CD14-positive monocyte (primary cell): ENCODE results near the gene UVRAG. TPM values are rescaled to one million over a fixed set of nuclear protein-coding genes. Genes with fewer than 3 reads are reported as not detected.

ENCODE experiments used
- DNase-seq, 3 donors: peaks; one replicate each; pipeline ENCODE4 v3.0.0-alpha.2; 2011 to 2022
- H2AFZ ChIP-seq: 2 replicates; pipeline ENCODE4 v1.6.0; 2012; ENCODE audit warnings: mild to moderate bottlenecking, low read depth, low read length, inconsistent platforms; ENCODE audit not compliant: insufficient read depth, poor library complexity, severe bottlenecking
- H3K27ac ChIP-seq, 2 donors: 1 replicate in 1 of 2; 2 replicates in 1 of 2; pipeline ENCODE4 v1.5.1; 2012 to 2013; ENCODE audit warnings: low read length in 2 of 2, control low read depth in 1 of 2, inconsistent platforms in 1 of 2, low read depth in 1 of 2, mild to moderate bottlenecking in 1 of 2
- H3K27me3 ChIP-seq, 2 donors: one replicate each; pipeline versions ENCODE4 v1.6.0 to v1.6.1; 2011 to 2013; ENCODE audit warnings: low read length in 2 of 2; ENCODE audit not compliant: control insufficient read depth in 2 of 2, insufficient read depth in 2 of 2
- H3K36me3 ChIP-seq, 2 donors: replicated peaks in 1 of 2; 1 replicate in 1 of 2; 2 replicates in 1 of 2; pipeline versions ENCODE4 v1.5.1 to v1.6.1; 2012 to 2013; ENCODE audit warnings: low read length in 2 of 2, control low read depth in 1 of 2, inconsistent platforms in 1 of 2, mild to moderate bottlenecking in 1 of 2; ENCODE audit not compliant: insufficient read depth in 2 of 2, control insufficient read depth in 1 of 2
- H3K4me1 ChIP-seq, 2 donors: 1 replicate in 1 of 2; 2 replicates in 1 of 2; pipeline versions ENCODE4 v1.5.1 to v1.6.1; 2012 to 2013; ENCODE audit warnings: low read length in 2 of 2, control low read depth in 1 of 2, inconsistent platforms in 1 of 2, mild to moderate bottlenecking in 1 of 2, moderate library complexity in 1 of 2; ENCODE audit not compliant: insufficient read depth in 2 of 2, control insufficient read depth in 1 of 2
- H3K4me2 ChIP-seq: replicated peaks from 2 replicates; pipeline ENCODE3; 2012; ENCODE audit warnings: low read length, moderate library complexity, mild to moderate bottlenecking; ENCODE audit not compliant: poor library complexity, severe bottlenecking; ENCODE audit errors: extremely low read depth
- H3K4me3 ChIP-seq, 3 experiments: fragments of 200-600 bp in 1 of 3; sonication (generic) in 1 of 3; replicated peaks in 1 of 3; 1 replicate in 2 of 3; 2 replicates in 1 of 3; pipeline ENCODE4 v1.5.1; 2011 to 2013; ENCODE audit warnings: low read length in 3 of 3, mild to moderate bottlenecking in 3 of 3, control low read depth in 2 of 3, low read depth in 2 of 3, inconsistent platforms in 1 of 3, moderate library complexity in 1 of 3
- H3K79me2 ChIP-seq: 2 replicates; pipeline ENCODE4 v1.6.0; 2012; ENCODE audit warnings: mild to moderate bottlenecking, control low read depth, inconsistent platforms, low read length, moderate library complexity; ENCODE audit not compliant: insufficient read depth
- H3K9ac ChIP-seq: 2 replicates; pipeline ENCODE4 v1.6.0; 2017; ENCODE audit warnings: low read length, mild to moderate bottlenecking; ENCODE audit not compliant: insufficient read depth, poor library complexity, severe bottlenecking
- H3K9me3 ChIP-seq, 2 donors: replicated peaks in 1 of 2; 1 replicate in 1 of 2; 2 replicates in 1 of 2; pipeline versions ENCODE4 v1.5.1 to v1.6.1; 2012 to 2013; ENCODE audit warnings: low read length in 2 of 2, control low read depth in 1 of 2; ENCODE audit not compliant: control insufficient read depth in 1 of 2, insufficient read depth in 1 of 2
- H4K20me1 ChIP-seq: 2 replicates; pipeline ENCODE4 v1.6.0; 2012; ENCODE audit warnings: mild to moderate bottlenecking, low read length, control low read depth, moderate library complexity; ENCODE audit not compliant: insufficient read depth
- H3K27ac Mint-ChIP-seq, 7 donors: one replicate each; pipeline ENCODE4 v1.8.0; 2020; ENCODE audit warnings: mild to moderate bottlenecking in 7 of 7, mixed read lengths in 7 of 7, moderate library complexity in 6 of 7, inconsistent platforms in 2 of 7
- H3K27me3 Mint-ChIP-seq, 3 donors: one replicate each; pipeline ENCODE4 v1.8.0; 2021 to 2022; ENCODE audit warnings: low read depth in 3 of 3, mild to moderate bottlenecking in 3 of 3, mixed read lengths in 3 of 3, moderate library complexity in 3 of 3, inconsistent platforms in 1 of 3
- H3K36me3 Mint-ChIP-seq, 2 donors: one replicate each; pipeline ENCODE4 v1.8.0; 2020; ENCODE audit warnings: mixed read lengths in 2 of 2, inconsistent platforms in 1 of 2, mild to moderate bottlenecking in 1 of 2
- H3K4me1 Mint-ChIP-seq: one replicate; pipeline ENCODE4 v1.8.0; 2020; ENCODE audit warnings: mild to moderate bottlenecking, mixed read lengths
- H3K4me3 Mint-ChIP-seq, 2 donors: one replicate each; pipeline ENCODE4 v1.8.0; 2020; ENCODE audit warnings: mild to moderate bottlenecking in 2 of 2, mixed read lengths in 2 of 2, moderate library complexity in 1 of 2
- H3K9me3 Mint-ChIP-seq, 7 donors: one replicate each; pipeline ENCODE4 v1.8.0; 2020 to 2022; ENCODE audit warnings: mixed read lengths in 7 of 7, mild to moderate bottlenecking in 6 of 7, moderate library complexity in 6 of 7, inconsistent platforms in 2 of 7
- CTCF ChIP-seq: fragments of 200-600 bp; IDR thresholded peaks from one replicate; pipeline ENCODE4 v1.8.0; 2022; ENCODE audit warnings: antibody characterized with exemption, mild to moderate bottlenecking
- WGBS: methylation state at CpG from one replicate; pipeline ENCODE4 v1.1.5; 2013; ENCODE audit warnings: missing lambda C conversion rate; ENCODE audit not compliant: insufficient coverage; 5-methylcytosine and 5-hydroxymethylcytosine counted together
- intact Hi-C, 2 donors: fragments of 100-400 bp; cut with micrococcal nuclease; formaldehyde crosslinking; loops; one replicate each; pipeline versions ENCODE4 v1.15.0 to v1.15.1; 2023
- polyA plus RNA-seq, 3 donors: library from polyadenylated mRNA; depleted of rRNA in 1 of 3; unstranded in 2 of 3; stranded (reverse) in 1 of 3; fragments of 300-500 nt in 2 of 3; fragments of >200 nt in 1 of 3; fragmentation: Illumina TruSeq in 2 of 3; gene quantifications; 1 replicate in 2 of 3; 2 replicates in 1 of 3; pipeline ENCODE4 v1.2.3, GENCODE V29; 2012 to 2021

UVRAG gene
- polyA plus RNA-seq, 3 donors, result 13.7 to 20.5 (median 20.0) TPM

GRCh38 chr11:75939516-75939915, 124.5 kb downstream of the UVRAG start:
- Mint-ChIP-seq H3K4me1 (peaks cover 24% of the 10 kb centered on the region), H3K9me3 (no peaks in the 10 kb centered on the region), H3K36me3 (peaks cover 0 to 7% of the 10 kb centered on the region in 2 donors), H3K4me3 (no peak overlapping the region), H3K27me3 (no peaks in the 10 kb centered on the region), H3K27ac (peak overlapping the region in 2 of 7 donors; percentile 35 to 59)
- Histone ChIP-seq H2AFZ (no peak overlapping the region), H3K79me2 (peaks cover 75% of the 10 kb centered on the region), H3K4me2 (peak overlapping the region; percentile 20), H3K9me3 (no peaks in the 10 kb centered on the region), H3K27ac (peak overlapping the region in 1 of 2 donors; percentile 69), H3K27me3 (no peaks in the 10 kb centered on the region), H3K36me3 (peaks cover 0 to 4% of the 10 kb centered on the region in 2 donors), H3K4me1 (peaks cover 27 to 33% of the 10 kb centered on the region in 2 donors), H3K4me3 (no peak overlapping the region), H4K20me1 (peaks cover 94% of the 10 kb centered on the region), H3K9ac (no peak overlapping the region)
- intact Hi-C loops, result no loop called here
- TF ChIP-seq CTCF, result no peak
- no CpG with 5 or more reads among the region's 1 CpG for WGBS
- no peak for DNase-seq

GRCh38 chr11:75939992-75940391, 125.0 kb downstream of the UVRAG start:
- Histone ChIP-seq H3K27ac (peak overlapping the region in 1 of 2 donors; percentile 69), H3K79me2 (peaks cover 78% of the 10 kb centered on the region), H3K9me3 (no peaks in the 10 kb centered on the region), H3K4me3 (peak overlapping the region in 1 of 3 experiments; percentile 2), H3K27me3 (no peaks in the 10 kb centered on the region), H3K36me3 (peaks cover 0 to 4% of the 10 kb centered on the region in 2 donors), H4K20me1 (peaks cover 94% of the 10 kb centered on the region), H2AFZ (no peak overlapping the region), H3K4me1 (peaks cover 27 to 33% of the 10 kb centered on the region in 2 donors), H3K4me2 (peak overlapping the region; percentile 20), H3K9ac (no peak overlapping the region)
- no peak overlapping the region for H3K4me3 Mint-ChIP-seq
- no CpG with 5 or more reads among the region's 1 CpG for WGBS
- intact Hi-C loops, result no loop called here
- H3K27ac Mint-ChIP-seq, result peak overlapping the region in 6 of 7 donors; percentile 2 to 85 (median 38)
- no peaks in the 10 kb centered on the region for H3K9me3 Mint-ChIP-seq
- peaks cover 25% of the 10 kb centered on the region for H3K4me1 Mint-ChIP-seq
- H3K36me3 Mint-ChIP-seq, result peaks cover 0 to 7% of the 10 kb centered on the region in 2 donors
- TF ChIP-seq CTCF, result no peak
- H3K27me3 Mint-ChIP-seq, result no peaks in the 10 kb centered on the region
- DNase-seq, result no peak
